Neural cell (in vitro differentiated cells): Measurements from ENCODE around the gene ARHGEF7.

Experiments used
- EZH2 ChIP-seq: fragments of 200-600, 300-800 bp; shearing (Covaris generic), sonication (generic); IDR thresholded peaks from 2 replicates; pipeline ENCODE4 v1.6.1; 2014; ENCODE audit warnings: antibody characterized with exemption, low read length, borderline replicate concordance, mild to moderate bottlenecking; ENCODE audit not compliant: insufficient read depth, poor library complexity, severe bottlenecking
- MXI1 ChIP-seq: fragments of 450-650 bp; conservative IDR thresholded peaks from 2 replicates; pipeline ENCODE4 v1.6.1; 2014; ENCODE audit warnings: antibody characterized with exemption, mild to moderate bottlenecking; ENCODE audit not compliant: poor library complexity, severe bottlenecking
- POLR2AphosphoS5 ChIP-seq: IDR thresholded peaks from 2 replicates; pipeline ENCODE4 v1.6.1; 2012
- TAF1 ChIP-seq: IDR thresholded peaks from 2 replicates; pipeline ENCODE4 v1.6.1; 2012; ENCODE audit warnings: low read depth
- TF ChIP-seq, protein P1 (sequence below): fragments of 450-650 bp; IDR thresholded peaks from 2 replicates; pipeline ENCODE4 v1.5.1; 2014; ENCODE audit warnings: antibody characterized with exemption, mild to moderate bottlenecking, moderate library complexity; ENCODE audit not compliant: poor library complexity, severe bottlenecking

DNA sequence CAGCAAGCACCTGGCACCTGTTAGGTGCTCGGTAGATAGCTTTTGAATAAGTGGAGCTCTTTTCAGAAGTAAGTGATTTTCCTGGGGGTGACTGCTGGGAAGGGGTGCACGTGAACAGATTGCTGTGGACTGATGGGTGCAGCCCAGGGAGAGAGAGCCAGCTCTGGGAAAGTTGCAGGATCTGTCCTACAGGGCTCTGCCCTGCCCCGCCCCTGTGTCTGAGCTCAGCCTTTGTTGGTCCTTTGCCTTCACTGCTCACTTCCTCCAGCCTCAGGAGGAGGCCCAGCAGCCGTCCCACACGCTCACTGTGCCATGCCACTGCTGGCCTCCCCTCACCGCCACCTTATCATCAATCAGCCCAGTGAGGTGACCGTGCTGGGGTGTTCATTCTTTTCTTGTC is 171.6 kb downstream of the ARHGEF7 start:
- TF ChIP-seq, protein P1, sequence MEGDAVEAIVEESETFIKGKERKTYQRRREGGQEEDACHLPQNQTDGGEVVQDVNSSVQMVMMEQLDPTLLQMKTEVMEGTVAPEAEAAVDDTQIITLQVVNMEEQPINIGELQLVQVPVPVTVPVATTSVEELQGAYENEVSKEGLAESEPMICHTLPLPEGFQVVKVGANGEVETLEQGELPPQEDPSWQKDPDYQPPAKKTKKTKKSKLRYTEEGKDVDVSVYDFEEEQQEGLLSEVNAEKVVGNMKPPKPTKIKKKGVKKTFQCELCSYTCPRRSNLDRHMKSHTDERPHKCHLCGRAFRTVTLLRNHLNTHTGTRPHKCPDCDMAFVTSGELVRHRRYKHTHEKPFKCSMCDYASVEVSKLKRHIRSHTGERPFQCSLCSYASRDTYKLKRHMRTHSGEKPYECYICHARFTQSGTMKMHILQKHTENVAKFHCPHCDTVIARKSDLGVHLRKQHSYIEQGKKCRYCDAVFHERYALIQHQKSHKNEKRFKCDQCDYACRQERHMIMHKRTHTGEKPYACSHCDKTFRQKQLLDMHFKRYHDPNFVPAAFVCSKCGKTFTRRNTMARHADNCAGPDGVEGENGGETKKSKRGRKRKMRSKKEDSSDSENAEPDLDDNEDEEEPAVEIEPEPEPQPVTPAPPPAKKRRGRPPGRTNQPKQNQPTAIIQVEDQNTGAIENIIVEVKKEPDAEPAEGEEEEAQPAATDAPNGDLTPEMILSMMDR, result no peak
- TF ChIP-seq MXI1 (no peak), POLR2AphosphoS5 (no peak), EZH2 (no peak), TAF1 (no peak)
